Gastroesophageal sphincter (tissue), 3 donors: ENCODE results near the gene RFLNA.

Source experiments
- CTCF ChIP-seq, 4 experiments: fragments of 200-600 bp in 2 of 4; fragments of 450-650 bp in 2 of 4; sonication (generic) in 1 of 4; IDR thresholded peaks; one replicate each; pipeline ENCODE4 v1.5.1; 2017 to 2019; ENCODE audit warnings: antibody characterized with exemption in 4 of 4, mild to moderate bottlenecking in 2 of 4, moderate library complexity in 2 of 4
- POLR2A ChIP-seq, 2 donors: fragments of 450-650 bp; IDR thresholded peaks; one replicate each; pipeline ENCODE4 v1.6.1; 2017; ENCODE audit warnings: antibody characterized with exemption in 2 of 2, mild to moderate bottlenecking in 2 of 2, moderate library complexity in 1 of 2
- POLR2AphosphoS5 ChIP-seq: sonication (generic); formaldehyde crosslinking; IDR thresholded peaks from one replicate; pipeline ENCODE4 v1.6.1; 2017; ENCODE audit warnings: antibody characterized with exemption

- TF ChIP-seq CTCF (IDR thresholded peaks at IDR 0.05) (no peak), POLR2A (IDR thresholded peaks at IDR 0.05) (no peak), POLR2AphosphoS5 (no peak)
Observed at GRCh38 chr12:124248941-124249825, 45.7 kb upstream of the RFLNA start.
